ENCODE measurements around the gene DGKD.

Gene DGKD

DNA sequence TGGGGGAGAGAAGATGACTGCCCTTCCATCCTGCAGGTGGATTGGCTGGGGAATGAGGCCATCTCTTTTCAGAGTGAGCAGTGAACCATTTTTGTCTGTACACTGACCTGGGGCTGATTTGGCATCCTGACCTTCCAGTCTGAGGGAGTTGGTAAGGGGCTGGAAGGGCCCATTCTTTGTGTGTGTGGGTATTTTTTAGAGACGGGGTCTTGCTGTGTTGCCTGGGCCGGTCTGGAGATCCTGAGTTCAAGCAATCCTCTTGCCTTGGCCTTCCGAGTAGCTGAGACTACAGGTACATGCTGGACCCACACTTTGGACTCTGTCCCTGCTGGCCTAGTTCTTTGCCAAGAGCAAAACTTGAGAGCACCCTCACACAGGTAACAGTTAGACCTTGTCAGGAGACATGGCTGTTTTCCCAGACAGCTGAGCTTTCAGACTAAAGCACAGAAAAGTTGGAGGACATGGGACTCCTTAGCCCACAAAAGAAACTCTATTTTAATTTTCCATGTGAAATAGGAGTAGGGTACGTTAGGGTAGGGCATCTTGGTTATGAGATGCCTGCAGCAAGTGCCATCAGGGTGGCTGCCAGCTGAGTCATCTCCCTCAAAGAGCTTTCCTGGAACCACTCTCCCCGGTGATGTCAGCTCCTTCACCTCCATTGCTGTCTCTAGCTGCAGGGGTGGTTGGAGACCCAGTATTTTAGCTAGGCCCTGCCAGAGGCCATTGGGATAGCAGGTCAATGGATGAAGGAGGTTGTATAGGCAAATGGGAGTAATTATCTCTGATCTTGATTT, 60.7 kb downstream of the DGKD start:
- peak; percentile 46 for DNase-seq

DNA sequence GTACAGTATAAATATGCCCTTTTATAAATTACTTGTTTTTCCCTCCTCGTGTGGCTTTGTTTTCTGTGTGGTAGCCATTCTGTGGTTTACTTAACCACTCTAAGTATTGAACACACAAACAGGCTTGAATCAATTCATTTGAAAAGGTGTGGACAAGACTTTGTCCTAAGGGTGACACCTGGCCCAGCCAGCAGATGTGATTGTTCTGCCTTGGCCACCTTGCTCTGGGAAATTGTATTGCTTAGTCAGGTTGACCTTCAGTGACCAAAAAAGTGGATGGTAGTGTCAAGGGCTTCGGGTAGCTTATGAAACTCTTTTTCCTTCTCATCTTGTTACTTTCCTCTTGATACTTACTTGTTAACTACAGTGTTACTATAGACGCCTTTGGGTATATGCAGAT, 61.9 kb downstream of the DGKD start:
- DNase-seq = no peak

DNA sequence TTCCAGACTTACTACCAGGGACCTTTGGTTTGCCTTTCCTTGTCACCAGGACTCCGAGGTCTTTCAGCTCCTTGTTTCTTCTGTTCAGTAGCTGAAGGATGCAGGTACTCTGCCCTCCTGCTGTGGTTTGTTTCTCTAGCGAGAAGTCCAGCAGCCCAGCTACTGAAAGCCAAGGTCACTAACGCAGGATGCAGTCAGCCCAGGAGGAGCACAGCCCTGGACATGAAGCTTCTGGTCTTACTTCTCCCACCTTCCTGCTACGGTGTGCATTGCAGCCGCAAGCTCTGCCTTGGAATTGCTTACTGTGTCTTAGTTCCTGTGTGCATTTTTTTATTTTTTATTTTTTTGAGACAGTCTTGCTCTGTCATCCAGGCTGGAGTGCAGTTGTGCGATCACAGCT, 62.4 kb downstream of the DGKD start:
- DNase-seq = no peak

DNA sequence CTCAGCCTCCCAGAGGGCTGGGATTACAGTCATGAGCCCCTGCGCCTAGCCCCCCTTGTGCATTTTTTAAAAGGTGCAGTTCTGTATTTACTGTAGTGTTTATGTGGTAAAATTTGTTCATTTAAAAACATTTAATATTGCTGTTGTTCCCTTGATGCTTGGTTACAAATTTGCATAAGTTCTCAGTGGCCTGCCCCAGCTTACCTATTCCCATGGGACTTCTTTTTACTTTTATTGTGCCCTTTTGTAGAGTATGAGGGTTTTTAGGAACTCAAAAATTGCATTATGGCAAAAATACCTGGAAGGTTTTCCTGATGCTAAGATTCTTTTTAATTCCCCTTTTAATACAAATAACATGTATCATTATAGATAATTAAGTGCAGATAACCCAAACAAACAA, 63.0 kb downstream of the DGKD start:
- no peak for DNase-seq

DNA sequence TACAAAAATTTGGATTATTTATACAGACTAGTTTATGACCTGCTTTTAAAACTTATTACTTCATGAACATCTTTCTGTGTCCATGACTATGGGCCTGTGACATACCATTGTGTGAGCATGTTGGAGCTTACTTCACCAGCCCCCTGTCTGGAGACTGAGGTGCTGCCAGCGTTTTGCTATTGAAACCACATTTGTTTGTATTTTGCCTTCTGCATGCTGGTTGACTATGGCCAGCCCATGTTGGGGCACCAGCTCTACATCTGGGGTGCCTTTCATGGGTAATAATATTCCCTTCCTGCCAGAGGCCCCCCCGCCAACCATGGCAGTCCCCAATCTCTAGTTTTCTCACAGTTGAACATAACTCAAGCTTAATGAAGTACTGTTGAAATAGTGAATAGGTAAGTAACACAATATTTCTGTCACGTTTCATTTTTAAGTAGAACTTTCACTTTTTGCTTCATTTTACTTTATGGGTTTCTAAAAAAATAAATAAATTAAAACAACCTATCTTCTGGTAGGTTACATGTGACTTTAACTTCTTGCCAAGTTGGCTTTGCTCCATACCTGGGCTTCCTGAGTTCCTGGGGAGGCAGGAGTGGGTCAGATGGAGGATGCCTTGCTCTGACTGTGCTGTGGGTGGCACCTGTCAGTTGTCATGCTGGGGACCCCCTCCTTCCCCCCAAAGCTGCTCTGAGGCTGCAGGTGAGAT, 63.9 kb downstream of the DGKD start:
- DNase-seq = no peak

DNA sequence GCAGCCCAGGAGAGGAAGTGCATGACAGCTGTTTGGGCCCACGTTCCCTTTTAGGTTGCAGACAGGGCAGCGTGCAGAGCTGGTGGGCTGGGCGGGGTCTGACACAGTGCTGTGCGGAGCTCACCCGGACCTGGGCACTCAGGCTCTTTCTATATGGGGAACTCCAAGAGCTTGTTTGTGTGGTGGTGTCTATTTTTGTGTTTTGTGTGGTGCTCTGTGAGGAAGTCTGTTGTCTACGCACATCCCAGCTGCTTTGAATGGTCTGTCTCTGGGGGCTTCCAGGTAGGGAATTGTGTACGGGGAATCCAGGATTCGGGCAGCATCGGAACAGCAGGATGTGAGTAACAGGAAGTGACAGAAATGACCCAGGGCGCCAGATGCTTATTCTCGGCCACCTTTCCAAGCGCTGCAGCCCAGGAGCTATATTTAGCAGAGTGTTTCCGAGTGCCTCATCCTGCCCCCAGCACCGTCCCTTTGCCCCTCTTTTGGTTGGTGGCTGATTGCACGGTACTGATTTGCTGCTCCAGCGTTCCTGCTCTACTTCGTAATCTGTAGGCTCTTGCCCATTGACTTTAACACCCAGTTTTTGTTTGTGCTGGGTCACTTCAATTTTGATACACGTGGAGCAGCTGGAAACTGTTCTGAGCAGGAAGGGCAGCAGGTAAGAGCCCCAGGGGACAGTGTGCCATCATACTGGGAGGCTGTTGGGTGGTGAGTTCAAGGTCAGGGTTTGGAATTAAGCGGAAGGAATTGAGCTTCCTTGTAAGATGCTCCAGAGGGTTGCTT, 64.7 kb downstream of the DGKD start:
- DNase-seq = no peak

DNA sequence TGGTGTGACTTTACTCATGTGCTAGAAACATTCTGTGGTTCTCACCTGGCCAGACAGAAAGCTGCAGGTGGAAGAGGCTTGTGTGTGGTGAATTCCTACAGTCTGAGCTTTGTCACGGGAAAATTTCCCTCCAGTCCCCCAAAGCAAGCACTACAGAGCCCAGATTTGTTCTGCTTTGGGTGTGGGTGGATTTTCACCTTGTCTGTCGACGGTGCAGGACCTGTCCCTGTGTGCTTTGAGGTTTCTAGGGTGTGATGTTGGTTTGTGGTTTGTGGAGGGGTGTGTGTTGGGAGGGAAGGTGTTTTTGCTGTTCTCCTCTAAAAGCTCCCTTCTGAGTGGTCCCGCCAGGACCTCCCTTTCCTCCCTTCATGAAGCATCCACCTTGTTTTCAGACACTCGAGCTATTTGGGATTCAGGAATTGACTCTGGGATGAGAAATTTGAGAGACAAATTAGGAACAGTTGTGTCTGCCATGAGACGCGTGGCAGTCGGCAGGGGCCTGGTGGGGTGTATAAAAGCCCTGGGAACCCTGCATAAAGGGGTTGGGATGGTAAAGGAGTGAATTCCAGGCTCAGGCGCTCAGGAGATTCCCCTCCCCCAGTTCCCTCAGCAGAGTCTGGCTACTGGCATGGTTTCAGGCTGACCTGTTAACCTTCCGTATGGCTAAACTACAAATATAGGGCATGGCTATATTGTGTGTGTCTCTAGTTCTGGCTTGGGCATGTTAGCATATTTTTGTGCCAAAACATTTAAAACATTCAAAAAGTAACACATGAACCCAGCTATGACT, 65.5 kb downstream of the DGKD start:
- DNase-seq = no peak

DNA sequence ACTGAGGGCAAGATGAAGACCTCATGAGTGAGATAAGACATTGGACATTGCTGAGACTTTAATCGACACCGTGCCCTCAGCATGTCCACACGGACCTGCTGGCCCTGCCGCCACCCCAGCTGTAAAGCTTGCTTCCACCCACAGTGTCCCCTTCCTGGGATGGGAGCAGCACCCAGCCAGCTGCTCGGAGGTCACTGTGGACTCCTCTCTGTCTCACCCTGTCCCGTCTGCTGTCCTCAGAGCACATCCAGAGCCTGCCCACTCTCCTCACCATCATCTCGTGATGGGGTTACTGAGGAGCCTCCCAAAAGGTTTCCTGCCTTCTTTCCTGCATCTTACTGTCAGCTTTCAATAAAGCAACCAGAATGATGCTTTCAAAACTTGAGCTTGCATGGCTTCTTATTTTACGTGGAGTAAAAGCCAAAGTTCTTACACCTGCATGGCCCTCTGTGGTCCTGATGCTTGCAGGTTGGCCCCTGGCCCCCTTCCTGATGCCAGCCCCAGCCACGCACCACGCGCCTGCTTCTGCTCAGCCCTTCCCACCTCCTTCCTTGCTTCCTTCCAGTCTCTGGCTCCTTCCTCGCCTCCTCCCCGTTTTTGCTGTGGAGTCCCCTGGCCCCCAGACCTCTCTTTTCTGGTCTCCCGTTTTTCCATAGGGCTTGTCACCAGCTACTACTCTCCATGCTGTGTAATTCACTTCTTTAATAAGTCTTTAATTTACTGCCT, 67.0 kb downstream of the DGKD start:
- no peak for DNase-seq

DNA sequence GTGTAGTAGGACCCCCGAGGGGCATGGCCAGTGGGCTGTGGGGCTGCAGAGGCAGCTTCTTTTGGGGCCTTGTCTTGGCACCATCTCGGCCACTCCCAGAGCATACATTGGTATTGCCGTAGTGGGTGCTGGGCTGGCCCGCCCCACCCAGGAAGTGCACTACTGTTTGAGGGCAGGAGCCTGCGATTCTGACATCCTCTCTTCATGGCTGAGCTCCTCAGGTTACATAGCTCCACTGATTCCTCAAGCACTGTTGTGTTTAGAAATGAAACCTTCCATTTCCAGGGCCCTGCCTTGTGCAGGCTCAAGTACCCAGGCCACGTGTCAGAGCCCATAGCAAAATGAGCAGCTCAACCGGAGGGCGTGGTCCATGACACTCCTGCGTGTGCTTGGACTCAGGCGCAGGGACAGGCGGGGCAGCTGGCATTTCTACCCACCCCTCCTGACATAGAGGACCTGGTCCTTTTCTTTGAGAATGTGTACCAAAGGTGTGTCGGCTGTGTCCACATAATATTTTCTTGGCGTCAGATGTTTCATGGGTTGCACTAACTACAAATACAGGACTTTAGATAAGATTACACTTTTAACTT, 67.9 kb downstream of the DGKD start:
- DNase-seq = no peak

DNA sequence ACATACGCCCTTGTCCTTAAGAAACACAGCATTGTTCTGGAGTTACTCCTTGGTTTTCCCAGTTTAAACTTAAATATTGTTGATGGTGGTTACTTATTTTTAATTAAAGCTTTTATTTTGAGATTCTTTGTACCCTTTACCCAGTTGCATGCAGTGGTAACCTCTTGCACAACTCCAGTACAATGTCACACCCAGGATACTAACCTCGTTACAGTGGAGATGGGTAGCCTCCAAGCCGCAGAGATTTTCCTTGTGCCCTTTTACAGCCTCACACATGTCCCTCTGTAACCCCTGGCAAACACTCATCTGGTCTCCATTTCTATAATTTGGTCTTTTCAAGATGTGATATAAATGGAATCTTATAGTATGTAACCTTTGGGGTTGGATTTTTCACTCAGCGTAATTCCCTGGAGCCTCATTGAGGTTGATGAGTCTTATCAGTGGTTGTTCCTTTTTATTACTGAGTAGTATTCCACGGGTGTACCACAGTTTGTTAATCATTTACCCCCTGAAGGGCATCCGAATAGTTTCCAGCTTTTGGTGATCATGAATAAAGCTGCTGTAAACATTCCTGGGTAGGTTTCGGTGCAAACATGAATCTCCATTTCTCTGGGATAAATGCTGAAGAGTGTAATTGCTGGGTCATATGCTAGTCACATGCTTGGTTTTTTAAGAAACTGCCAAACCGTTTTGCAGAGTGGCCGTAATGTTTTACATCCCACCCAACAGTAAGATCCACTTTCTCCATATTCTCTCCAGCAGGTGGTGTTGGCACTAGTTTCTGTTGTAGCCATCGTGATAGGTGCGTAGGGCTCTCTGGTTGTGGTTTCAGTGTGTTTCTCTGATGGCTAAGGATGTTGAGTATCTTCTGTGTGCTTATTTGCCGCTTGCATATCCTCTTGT, 68.6 kb downstream of the DGKD start:
- DNase-seq = no peak

DNA sequence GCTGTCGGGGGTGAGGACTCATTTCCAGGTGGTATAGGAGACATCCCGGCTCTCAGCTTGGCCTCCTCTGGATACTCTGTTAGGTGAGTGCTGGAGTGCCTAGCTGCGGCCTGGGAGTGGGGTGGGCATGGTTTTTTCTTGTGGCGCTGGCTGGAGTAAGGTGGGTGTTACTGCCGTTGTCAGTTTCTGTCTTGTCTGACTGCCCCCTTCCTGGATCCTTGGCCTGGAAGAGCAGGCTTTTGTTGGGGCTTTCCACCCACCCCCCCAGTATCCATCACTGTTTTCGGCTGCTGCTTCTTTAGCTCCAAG, 69.2 kb downstream of the DGKD start:
- DNase-seq = no peak

DNA sequence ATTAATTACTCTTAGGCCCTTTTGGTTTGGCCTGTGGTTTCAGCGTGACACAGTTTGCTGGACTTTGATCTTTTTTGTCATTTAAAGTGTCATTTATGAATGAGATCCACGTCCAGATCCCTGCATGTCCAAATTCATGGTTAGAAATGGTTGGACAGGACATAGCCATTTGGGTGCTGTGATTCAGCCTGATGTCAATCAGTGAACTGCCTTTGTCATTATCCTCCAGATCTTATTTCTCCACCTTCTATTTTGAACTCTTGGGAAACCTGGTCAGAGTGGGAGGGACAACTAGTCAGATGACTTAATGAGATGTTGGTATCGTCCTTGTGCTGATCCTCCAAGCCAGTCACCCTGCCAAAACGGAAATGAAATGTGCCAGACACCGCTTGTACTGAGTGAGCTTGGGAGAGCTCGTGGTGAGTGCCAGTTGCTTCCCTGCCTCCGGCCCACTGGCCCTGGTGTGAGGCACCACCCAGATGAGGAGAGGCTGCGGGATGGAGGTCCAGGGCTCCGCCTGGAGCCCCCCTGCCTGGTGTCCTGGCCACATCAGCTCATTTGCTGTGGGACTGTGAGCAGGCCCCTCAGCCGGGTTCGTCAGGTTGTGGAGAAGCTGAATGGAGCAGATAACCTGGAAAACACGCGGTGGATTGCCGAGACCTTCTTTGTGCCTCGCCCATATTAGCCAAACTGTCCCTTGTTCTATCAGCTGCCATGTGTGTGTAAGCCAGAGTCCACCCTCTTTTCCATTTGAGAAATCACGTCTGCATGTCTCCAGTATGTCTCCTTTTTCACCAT, 70.1 kb downstream of the DGKD start:
- no peak for DNase-seq

DNA sequence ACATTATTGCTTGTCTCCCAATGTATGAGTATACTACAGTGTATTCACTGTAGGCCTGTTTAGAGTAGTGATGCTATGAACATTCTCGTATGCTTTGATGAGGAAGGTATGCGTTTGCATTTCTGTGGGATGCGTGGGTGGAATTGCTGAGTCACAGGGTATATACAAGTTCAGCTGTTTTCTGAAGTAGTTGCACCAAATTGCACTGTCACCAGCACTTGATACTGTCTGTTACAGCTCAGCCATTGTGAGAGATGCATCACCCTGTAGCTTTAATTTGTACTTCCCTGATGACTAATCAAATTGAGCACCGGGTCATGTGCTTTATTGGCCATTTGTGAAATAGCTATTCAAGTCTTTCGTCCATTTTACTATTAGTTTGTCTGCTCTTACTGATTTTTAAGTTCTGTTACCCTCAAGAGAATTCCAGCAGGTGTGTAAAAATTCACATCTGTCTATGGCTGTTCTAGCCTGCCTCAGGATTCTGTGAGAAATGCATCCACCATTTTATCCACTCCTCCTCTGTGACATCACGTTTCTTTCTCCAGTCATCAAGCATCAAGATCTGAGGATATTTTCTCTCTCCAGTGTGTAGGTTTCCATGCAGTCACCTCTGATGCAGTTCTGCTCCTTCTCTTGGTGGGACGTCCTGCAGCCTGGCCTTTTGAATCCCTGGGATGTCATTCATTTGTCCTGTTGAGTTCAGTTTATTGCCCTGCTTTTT, 72.5 kb downstream of the DGKD start:
- DNase-seq = no peak

DNA sequence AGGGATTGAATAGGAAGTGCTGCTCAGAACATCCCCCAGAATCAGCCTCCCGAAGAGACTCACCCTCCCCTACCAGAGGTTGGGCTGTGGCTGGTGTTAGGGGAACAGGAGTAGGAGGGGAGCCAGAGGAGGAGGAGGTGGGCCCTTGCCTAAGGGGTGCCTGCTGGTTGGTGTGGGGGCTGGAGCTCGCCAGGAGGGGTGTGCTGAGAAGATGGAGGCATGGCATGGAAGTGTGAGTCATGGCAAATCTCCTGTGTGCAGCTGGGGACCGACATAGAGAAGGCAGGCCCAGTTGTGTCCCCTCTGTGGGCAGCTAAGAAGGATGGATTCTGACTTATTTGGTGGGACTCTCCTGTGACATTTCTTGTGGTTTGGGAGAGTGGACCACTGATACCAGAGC, 73.7 kb downstream of the DGKD start:
- DNase-seq = no peak

DNA sequence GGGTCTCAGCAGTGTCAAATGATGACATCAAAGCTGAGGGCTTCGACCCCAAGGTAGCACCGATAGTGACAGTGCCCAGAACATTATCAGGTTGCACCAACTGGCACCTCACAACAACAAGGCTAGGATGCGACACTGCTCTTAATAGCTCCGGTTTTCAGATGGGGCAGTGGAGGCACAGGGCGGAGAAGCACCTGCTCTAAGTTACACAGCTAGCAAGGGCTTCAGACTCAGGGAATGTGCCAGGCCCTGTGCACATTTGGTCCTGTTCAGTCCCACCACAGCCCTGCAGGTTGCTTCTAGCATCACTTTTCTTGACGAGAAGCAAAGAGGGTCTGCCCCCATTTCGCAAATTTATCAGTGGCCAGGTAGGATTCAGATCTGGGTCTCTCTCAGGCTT, 74.1 kb downstream of the DGKD start:
- DNase-seq = no peak

DNA sequence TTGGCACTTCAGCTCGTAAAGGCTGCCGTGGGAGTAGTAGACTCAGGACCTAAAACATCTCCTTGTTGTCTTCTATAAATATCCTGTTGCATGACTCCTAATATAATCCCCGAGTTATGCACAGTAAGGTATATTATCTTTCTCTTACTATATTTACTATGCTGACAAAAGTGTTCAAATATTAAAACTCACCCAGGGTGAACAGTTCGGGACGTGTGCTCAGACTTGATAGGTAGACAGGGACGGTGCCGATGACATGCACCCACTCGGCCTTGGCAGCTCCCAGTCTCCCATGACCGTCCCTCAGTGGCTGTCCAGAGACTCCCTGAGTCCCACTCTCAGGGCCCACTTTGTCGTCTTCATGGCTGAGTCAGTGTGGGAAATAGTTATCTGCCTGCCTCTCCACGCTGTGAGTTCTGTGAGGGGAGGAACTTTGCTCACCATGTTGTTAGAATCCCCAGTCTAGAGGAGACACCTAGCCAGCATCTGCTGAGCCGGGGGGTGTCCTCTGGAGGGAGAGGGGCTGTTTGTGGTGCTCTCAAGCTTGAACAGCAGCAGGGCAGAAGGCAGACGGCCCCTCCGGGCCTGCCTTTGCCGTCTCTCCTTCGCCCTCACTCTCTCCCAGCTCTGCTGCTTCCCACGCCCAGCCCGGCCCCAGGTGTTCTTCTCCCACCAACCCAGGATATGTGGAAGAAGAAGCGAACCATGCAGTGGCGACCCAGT, 75.0 kb downstream of the DGKD start:
- no peak for DNase-seq

DNA sequence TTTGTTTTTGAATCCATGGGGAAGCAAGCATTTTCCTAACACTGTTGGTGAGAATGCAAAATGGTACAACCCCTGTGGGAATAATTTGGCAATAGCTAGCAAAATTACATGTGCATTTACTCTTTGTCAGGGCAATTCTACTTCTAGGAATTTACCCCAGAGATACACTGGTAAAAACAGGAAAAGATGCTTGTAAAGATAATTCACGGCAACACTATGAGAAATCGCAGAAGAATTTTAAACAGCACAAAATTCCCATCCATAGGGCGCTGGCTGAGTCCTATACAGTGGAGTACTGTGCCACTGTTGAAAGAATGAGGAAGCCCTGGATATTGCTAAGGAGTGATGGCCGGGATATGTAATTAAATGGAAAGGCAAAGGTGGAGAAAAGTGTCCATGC, 75.8 kb downstream of the DGKD start:
- DNase-seq = no peak

DNA sequence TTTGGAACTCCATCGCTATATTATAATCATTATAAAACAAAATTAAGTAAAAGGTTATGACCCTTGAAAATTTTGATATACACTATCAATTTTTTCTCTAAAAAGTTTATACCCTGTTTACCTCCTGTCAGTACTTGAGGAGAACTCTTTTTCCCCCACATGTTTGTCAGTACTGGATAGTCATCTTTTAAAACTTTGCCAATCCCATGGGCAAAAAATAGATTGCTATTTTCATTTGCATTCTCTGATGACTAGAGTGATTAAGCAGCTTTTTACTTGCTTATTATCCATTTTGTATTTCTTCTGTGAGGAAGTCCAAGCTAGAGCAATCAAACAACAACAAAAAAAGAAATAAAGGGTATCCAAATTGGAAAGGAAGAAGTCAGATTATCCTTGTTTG, 76.4 kb downstream of the DGKD start:
- no peak for DNase-seq

DNA sequence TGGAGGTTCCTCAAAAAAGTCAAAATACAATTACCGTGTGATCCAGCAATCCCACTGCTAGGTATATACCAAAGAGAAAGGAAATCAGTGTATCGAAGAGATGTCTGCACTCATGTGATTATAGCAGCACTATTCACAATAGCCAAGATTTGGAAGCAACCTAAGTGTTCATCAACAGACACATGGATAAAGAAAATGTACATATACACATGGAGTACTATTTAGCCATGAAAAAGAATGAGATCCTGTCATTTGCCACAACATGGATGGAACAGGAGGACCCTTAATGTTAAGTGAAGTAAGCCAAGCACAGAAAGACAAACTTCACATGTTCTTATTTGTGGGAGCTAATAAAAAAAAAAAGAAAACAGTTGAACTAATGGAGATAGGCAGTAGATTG, 78.7 kb downstream of the DGKD start:
- DNase-seq = no peak

All from NCI-H446 treated with DMSO at 0.1 percent for 48 hours (cell line).